Transverse colon (tissue), 3 donors: ENCODE results near the gene TOMM20.

Experiments
- EP300 ChIP-seq: sonication (generic); formaldehyde crosslinking; IDR thresholded peaks from one replicate; pipeline ENCODE4 v1.6.1; 2017; ENCODE audit warnings: antibody characterized with exemption, low read depth
- POLR2A ChIP-seq: fragments of 450-650 bp; IDR thresholded peaks from one replicate; pipeline ENCODE4 v1.6.1; 2016; ENCODE audit warnings: antibody characterized with exemption, mild to moderate bottlenecking, moderate library complexity
- TF ChIP-seq, protein P1 (sequence below), 5 experiments: fragments of 200-600 bp in 3 of 5; fragments of 450-650 bp in 2 of 5; sonication (generic) in 3 of 5; IDR thresholded peaks; 1 replicate in 2 of 5; 2 replicates in 3 of 5; pipeline ENCODE4 v1.5.1; 2016 to 2017; ENCODE audit warnings: antibody characterized with exemption in 5 of 5, inconsistent platforms in 3 of 5, mild to moderate bottlenecking in 2 of 5, moderate library complexity in 1 of 5

DNA sequence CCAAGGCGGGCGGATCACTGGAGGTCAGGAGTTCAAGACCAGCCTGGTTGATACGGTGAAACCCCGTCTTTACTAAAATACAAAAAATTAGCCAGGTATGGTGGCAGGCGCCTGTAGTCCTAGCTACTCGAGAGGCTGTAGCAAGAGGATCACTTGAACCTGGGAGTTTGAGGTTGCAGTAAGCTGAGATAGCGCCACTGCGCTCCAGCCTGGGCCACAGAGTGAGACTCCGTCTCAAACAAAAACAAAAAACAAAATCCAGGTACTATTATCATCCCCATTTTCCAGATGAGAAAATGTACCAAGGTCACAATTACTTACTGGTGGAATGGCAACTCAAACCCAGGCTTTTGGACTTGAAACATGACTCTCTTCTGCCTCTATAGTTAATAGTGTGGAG is 4.5 kb downstream of the TOMM20 start:
- TF ChIP-seq, protein P1, sequence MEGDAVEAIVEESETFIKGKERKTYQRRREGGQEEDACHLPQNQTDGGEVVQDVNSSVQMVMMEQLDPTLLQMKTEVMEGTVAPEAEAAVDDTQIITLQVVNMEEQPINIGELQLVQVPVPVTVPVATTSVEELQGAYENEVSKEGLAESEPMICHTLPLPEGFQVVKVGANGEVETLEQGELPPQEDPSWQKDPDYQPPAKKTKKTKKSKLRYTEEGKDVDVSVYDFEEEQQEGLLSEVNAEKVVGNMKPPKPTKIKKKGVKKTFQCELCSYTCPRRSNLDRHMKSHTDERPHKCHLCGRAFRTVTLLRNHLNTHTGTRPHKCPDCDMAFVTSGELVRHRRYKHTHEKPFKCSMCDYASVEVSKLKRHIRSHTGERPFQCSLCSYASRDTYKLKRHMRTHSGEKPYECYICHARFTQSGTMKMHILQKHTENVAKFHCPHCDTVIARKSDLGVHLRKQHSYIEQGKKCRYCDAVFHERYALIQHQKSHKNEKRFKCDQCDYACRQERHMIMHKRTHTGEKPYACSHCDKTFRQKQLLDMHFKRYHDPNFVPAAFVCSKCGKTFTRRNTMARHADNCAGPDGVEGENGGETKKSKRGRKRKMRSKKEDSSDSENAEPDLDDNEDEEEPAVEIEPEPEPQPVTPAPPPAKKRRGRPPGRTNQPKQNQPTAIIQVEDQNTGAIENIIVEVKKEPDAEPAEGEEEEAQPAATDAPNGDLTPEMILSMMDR (IDR thresholded peaks at IDR 0.05): no peak
- TF ChIP-seq EP300 (no peak), POLR2A (no peak)
